Measurements from ENCODE around the gene TCEA3.

GRCh38 chr1:23370330-23370708 is 54.2 kb downstream of the TCEA3 start:
- TF ChIP-seq, protein P1, sequence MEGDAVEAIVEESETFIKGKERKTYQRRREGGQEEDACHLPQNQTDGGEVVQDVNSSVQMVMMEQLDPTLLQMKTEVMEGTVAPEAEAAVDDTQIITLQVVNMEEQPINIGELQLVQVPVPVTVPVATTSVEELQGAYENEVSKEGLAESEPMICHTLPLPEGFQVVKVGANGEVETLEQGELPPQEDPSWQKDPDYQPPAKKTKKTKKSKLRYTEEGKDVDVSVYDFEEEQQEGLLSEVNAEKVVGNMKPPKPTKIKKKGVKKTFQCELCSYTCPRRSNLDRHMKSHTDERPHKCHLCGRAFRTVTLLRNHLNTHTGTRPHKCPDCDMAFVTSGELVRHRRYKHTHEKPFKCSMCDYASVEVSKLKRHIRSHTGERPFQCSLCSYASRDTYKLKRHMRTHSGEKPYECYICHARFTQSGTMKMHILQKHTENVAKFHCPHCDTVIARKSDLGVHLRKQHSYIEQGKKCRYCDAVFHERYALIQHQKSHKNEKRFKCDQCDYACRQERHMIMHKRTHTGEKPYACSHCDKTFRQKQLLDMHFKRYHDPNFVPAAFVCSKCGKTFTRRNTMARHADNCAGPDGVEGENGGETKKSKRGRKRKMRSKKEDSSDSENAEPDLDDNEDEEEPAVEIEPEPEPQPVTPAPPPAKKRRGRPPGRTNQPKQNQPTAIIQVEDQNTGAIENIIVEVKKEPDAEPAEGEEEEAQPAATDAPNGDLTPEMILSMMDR (IDR thresholded peaks at IDR 0.05), result no peak
- TF ChIP-seq POLR2A (IDR thresholded peaks at IDR 0.05), result no peak
- no peak for TF ChIP-seq EP300 (IDR thresholded peaks at IDR 0.05)
- TF ChIP-seq POLR2AphosphoS5 (IDR thresholded peaks at IDR 0.05), result peak in 1 of 4 donors; percentile 13

Measured in sigmoid colon (tissue), 4 donors.